ENCODE data around the gene OR1K1. TPM values are rescaled to one million over a fixed set of nuclear protein-coding genes. Genes with fewer than 3 reads are reported as not detected.

Gene OR1K1
- total and polyA plus RNA-seq, 9 of the 15 experiments (the other 6 are each of a cell fraction or from before 2014, with no cell fraction given), result not detected

- TF ChIP-seq CHAMP1 (IDR thresholded peaks at IDR 0.05), result no peak
- no peak for TF ChIP-seq ZNF217 (CRISPR knock-in tag; IDR thresholded peaks at IDR 0.05)
- TF ChIP-seq TFAP4 (CRISPR knock-in tag; IDR thresholded peaks at IDR 0.05; ENCODE audit: borderline replicate concordance), result peak; percentile 90
- no peak for TF ChIP-seq TBP (optimal IDR thresholded peaks at IDR 0.05; ENCODE audit: low read depth, low read length)
- TF ChIP-seq ZNF551 (CRISPR knock-in tag; IDR thresholded peaks at IDR 0.05), result no peak
- peak; percentile 39; the same call in 1 of the 2 replicates for TF ChIP-seq PKNOX1 (IDR thresholded peaks at IDR 0.05)
- TF ChIP-seq ZNF766 (CRISPR knock-in tag; conservative IDR thresholded peaks at IDR 0.05), result peak; percentile 74
- no peak for TF ChIP-seq CBX2 (IDR thresholded peaks at IDR 0.05; ENCODE audit: insufficient read depth, low read length, poor library complexity, severe bottlenecking)
- no peak for TF ChIP-seq MCM3 (IDR thresholded peaks at IDR 0.05)
- no peak for TF ChIP-seq DDX20 (tag; IDR thresholded peaks at IDR 0.05; ENCODE audit: low read depth)
- peak; percentile 69 for TF ChIP-seq TAL1 (IDR thresholded peaks at IDR 0.05)
- no peak for TF ChIP-seq ZBTB17 (CRISPR knock-in tag; IDR thresholded peaks at IDR 0.05)
- peak; percentile 47; the same call in 1 of the 2 replicates for TF ChIP-seq MYNN (IDR thresholded peaks at IDR 0.05)
- TF ChIP-seq MYNN (CRISPR knock-in tag; IDR thresholded peaks at IDR 0.05), result no peak
- TF ChIP-seq FOSL1 (tag; conservative IDR thresholded peaks at IDR 0.05), result peak; percentile 62
- TF ChIP-seq GMEB1 (CRISPR knock-in tag; IDR thresholded peaks at IDR 0.05), result no peak
- TF ChIP-seq ZNF592 (IDR thresholded peaks at IDR 0.05), result 0 out of 2 replicates have a peak, but pooled peaks have one; percentile 37
- TF ChIP-seq ZNF668 (CRISPR knock-in tag; IDR thresholded peaks at IDR 0.05), result no peak
Observed at GRCh38 chr9:122821278-122821943, 21.5 kb downstream of the OR1K1 start (continued).
